K562 (cell line): ENCODE data around the gene EP300.

Experiments
- NFIC ChIP-seq: fragments of 450-650 bp; IDR thresholded peaks from 2 replicates; pipeline ENCODE4 v1.6.1; 2017; ENCODE audit warnings: mild to moderate bottlenecking, inconsistent platforms
- TF ChIP-seq, protein P1 (sequence below): sonication (generic); formaldehyde crosslinking; IDR thresholded peaks from 2 replicates; pipeline ENCODE4 v1.8.0; 2022; ENCODE audit warnings: mild to moderate bottlenecking, missing genetic modification reagents
- TF ChIP-seq, protein P2 (sequence below): fragments of 450-650 bp; IDR thresholded peaks from 2 replicates; pipeline ENCODE4 v1.6.1; 2016; ENCODE audit warnings: missing biosample characterization, missing genetic modification characterization
- TF ChIP-seq, protein P3 (sequence below): sonication (generic); formaldehyde crosslinking; IDR thresholded peaks from 2 replicates; pipeline ENCODE4 v1.8.1; 2023; ENCODE audit warnings: mild to moderate bottlenecking, missing genetic modification reagents

DNA sequence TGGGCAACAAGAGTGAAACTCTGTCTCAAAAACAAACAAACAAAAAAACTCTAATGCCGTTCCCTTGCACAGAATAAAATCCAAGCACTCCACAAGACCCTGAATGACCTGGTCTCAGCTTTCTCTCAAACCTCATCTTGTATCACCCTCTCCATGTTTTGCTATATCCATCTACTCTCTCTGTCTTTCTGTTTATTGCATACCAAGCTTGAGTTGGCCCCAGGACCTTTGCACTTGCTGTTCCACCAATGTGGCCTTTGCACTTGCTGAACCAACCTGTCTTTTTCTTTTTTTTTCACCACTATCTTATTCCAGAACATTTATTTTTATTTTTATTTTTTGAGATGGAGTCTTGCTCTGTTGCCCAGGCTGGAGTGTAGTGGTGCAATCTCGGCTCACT is 110.7 kb downstream of the EP300 start:
- TF ChIP-seq, protein P1, sequence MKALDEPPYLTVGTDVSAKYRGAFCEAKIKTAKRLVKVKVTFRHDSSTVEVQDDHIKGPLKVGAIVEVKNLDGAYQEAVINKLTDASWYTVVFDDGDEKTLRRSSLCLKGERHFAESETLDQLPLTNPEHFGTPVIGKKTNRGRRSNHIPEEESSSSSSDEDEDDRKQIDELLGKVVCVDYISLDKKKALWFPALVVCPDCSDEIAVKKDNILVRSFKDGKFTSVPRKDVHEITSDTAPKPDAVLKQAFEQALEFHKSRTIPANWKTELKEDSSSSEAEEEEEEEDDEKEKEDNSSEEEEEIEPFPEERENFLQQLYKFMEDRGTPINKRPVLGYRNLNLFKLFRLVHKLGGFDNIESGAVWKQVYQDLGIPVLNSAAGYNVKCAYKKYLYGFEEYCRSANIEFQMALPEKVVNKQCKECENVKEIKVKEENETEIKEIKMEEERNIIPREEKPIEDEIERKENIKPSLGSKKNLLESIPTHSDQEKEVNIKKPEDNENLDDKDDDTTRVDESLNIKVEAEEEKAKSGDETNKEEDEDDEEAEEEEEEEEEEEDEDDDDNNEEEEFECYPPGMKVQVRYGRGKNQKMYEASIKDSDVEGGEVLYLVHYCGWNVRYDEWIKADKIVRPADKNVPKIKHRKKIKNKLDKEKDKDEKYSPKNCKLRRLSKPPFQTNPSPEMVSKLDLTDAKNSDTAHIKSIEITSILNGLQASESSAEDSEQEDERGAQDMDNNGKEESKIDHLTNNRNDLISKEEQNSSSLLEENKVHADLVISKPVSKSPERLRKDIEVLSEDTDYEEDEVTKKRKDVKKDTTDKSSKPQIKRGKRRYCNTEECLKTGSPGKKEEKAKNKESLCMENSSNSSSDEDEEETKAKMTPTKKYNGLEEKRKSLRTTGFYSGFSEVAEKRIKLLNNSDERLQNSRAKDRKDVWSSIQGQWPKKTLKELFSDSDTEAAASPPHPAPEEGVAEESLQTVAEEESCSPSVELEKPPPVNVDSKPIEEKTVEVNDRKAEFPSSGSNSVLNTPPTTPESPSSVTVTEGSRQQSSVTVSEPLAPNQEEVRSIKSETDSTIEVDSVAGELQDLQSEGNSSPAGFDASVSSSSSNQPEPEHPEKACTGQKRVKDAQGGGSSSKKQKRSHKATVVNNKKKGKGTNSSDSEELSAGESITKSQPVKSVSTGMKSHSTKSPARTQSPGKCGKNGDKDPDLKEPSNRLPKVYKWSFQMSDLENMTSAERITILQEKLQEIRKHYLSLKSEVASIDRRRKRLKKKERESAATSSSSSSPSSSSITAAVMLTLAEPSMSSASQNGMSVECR (CRISPR knock-in tag): no peak
- TF ChIP-seq, protein P2, sequence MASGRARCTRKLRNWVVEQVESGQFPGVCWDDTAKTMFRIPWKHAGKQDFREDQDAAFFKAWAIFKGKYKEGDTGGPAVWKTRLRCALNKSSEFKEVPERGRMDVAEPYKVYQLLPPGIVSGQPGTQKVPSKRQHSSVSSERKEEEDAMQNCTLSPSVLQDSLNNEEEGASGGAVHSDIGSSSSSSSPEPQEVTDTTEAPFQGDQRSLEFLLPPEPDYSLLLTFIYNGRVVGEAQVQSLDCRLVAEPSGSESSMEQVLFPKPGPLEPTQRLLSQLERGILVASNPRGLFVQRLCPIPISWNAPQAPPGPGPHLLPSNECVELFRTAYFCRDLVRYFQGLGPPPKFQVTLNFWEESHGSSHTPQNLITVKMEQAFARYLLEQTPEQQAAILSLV (tag): no peak
- TF ChIP-seq, protein P3, sequence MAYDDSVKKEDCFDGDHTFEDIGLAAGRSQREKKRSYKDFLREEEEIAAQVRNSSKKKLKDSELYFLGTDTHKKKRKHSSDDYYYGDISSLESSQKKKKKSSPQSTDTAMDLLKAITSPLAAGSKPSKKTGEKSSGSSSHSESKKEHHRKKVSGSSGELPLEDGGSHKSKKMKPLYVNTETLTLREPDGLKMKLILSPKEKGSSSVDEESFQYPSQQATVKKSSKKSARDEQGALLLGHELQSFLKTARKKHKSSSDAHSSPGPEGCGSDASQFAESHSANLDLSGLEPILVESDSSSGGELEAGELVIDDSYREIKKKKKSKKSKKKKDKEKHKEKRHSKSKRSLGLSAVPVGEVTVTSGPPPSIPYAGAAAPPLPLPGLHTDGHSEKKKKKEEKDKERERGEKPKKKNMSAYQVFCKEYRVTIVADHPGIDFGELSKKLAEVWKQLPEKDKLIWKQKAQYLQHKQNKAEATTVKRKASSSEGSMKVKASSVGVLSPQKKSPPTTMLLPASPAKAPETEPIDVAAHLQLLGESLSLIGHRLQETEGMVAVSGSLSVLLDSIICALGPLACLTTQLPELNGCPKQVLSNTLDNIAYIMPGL (CRISPR knock-in tag): no peak
- TF ChIP-seq NFIC: no peak
